ENCODE results near the gene FGFR3. TPM values are rescaled to one million over a fixed set of nuclear protein-coding genes. Genes with fewer than 3 reads are reported as not detected.
A peak's percentile ranks its signal among the peaks of the same experiment; 100 is the strongest.

Gene FGFR3
- not detected for total RNA-seq

DNA sequence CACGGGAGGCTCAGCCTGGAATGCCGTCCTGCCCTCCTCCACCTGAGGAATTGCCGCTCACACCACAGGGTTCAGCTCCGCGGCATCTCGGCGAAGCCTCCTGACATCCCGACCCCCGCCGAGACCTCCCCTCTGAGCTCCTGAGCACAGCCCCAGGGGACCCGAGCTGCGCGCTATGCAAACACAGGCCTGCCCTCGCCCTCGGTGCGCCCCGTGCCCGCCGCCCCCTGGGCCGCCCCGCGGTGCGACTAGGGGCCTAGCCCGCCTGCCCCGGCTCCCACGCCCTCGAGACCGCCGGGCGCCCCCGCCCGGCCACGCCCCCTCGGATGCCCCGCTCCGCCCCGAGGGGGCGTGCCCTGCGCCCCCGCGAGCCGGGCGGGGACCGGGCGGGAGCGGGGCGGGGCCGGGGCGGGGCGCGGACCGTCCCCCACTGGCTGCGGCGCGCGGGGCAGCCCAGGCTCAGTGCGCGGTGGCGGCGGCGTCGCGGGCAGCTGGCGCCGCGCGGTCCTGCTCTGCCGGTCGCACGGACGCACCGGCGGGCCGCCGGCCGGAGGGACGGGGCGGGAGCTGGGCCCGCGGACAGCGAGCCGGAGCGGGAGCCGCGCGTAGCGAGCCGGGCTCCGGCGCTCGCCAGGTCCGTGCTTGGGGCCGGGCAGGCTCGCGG is at the start of gene FGFR3:
TSS of gene FGFR3 (plus strand) at position 462 of the 664 bp plus-strand sequence. CDS start 642 bp downstream, outside the sequence.
- H3K36me3 Mint-ChIP-seq, result no peaks in the 10 kb centered on the region
- no peaks in the 10 kb centered on the region for H3K4me1 Mint-ChIP-seq
- no peaks in the 10 kb centered on the region for H3K9me3 Mint-ChIP-seq
- DNase-seq, result peak; percentile 59
- H3K27me3 Mint-ChIP-seq, result peaks cover 20% of the 10 kb centered on the region
- no peak within 1 kb of the TSS for H3K4me3 Mint-ChIP-seq
- no peak within 1 kb of the TSS for H3K27ac Mint-ChIP-seq

DNA sequence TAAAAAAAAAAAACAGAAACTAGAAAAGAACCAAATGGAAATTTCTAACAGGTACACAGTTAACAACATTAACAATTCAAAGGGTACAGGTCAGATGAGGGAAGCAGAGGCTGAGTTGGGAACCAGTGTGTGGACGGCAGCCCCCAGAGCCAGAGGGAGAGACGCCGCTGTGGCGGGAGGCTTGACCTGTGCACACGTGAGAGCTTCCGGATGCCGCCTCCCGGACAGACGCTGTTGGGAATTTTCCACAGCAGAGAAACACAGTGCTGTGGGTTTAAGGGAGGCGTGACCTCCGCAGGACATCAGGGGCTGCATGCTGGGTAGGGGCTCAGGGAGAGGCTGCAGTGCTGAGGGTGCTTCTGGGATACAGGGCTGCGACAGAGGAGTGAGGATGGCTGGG is 49.5 kb upstream of the FGFR3 start:
- Mint-ChIP-seq H3K27ac (no peak overlapping the region), H3K36me3 (peaks cover 24% of the 10 kb centered on the region), H3K4me3 (no peak overlapping the region)

DNA sequence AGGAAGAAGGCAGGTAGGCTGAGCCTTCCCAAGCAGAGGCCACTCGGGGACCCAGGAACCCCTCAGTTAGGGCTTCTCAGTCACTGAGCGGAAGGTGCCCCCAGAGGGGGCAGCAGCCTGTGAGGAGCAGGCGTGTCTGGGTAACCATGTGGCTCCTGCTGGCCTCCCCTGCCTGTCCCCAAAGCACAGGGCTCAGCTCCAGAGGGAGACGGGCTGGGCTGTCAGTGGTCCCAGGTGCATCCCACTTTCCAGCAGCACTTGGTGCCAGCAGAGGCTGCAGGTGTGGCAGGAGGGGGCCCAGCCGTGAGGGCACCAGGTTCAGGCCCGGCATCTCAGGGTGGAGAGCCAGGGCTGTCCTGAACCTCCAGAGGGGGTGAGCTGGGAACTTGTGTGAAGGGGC is 49.1 kb upstream of the FGFR3 start:
- no peaks in the 10 kb centered on the region for H3K9me3 Mint-ChIP-seq
- H3K27ac Mint-ChIP-seq, result no peak overlapping the region
- DNase-seq, result no peak
- H3K4me3 Mint-ChIP-seq, result no peak overlapping the region
- no peaks in the 10 kb centered on the region for H3K27me3 Mint-ChIP-seq
- H3K36me3 Mint-ChIP-seq, result peaks cover 20% of the 10 kb centered on the region
- H3K4me1 Mint-ChIP-seq, result no peaks in the 10 kb centered on the region

More for the DNA sequence above, 49.5 kb upstream of the FGFR3 start:
- Mint-ChIP-seq H3K27me3 (no peaks in the 10 kb centered on the region), H3K4me1 (no peaks in the 10 kb centered on the region), H3K9me3 (peaks cover 4% of the 10 kb centered on the region)
- DNase-seq, result no peak

DNA sequence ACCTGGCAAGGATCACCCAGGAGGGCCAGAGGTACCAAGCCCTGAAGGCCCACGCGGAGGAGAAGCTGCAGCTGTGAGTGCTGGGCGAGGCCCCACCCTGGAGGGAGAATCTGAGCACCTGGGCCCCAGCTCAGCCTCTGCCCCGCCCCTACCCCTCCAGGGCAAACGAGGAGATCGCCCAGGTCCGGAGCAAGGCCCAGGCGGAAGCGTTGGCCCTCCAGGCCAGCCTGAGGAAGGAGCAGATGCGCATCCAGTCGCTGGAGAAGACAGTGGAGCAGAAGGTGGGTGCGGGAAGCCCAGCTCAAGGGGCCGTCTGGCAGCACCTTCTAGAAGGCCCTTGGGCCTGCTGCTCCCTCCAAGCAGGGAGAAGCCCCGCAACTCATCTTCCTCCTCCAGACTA is 48.5 kb upstream of the FGFR3 start:
- Mint-ChIP-seq H3K9me3 (no peaks in the 10 kb centered on the region), H3K27me3 (no peaks in the 10 kb centered on the region), H3K36me3 (peaks cover 15% of the 10 kb centered on the region), H3K4me3 (no peak overlapping the region), H3K4me1 (no peaks in the 10 kb centered on the region), H3K27ac (no peak overlapping the region)
- DNase-seq, result no peak

DNA sequence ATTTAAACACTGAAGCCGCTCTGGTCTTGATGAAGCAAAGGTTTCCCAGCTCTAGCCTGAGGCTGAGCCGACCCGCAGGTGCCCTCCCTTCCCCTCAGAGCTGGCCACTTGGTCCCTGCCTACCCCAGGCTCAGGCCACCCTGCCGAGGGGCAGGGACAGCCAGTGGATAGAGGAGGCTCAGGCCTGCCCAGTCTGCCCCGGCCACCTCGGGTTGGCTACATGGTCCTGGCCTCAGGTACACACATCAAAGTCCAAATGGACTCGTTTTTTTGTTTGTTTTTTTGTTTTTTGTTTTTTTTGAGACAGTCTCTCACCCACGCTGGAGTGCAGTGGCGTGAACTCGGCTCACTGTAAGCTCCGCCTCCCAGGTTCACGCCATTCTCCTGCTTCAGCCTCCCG is 47.9 kb upstream of the FGFR3 start:
- Mint-ChIP-seq H3K36me3 (peaks cover 15% of the 10 kb centered on the region), H3K4me3 (no peak overlapping the region), H3K27me3 (no peaks in the 10 kb centered on the region), H3K27ac (no peak overlapping the region), H3K4me1 (no peaks in the 10 kb centered on the region), H3K9me3 (no peaks in the 10 kb centered on the region)
- DNase-seq, result no peak

DNA sequence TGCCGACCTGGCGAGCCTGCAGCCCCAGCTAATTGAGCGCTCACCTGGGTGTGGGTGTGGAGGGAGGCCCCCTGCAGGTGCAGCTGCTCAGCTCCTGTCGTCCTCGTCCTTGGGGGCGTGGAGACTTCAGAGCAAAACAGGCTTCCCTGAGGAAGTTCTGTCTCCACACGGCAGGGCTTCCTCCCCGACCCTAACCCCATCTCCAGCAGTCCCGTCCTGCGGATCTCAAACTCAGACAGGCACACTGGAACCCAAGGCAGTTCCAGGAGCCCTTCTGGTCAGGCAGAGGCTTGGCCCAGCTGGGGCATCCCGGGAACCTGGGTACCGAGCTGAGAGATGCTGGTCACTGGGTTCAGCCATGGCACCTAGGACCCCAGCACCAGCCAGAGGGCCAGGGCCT is 47.4 kb upstream of the FGFR3 start:
- Mint-ChIP-seq H3K4me1 (no peaks in the 10 kb centered on the region), H3K9me3 (no peaks in the 10 kb centered on the region), H3K27ac (no peak overlapping the region), H3K36me3 (peaks cover 13% of the 10 kb centered on the region), H3K4me3 (no peak overlapping the region), H3K27me3 (no peaks in the 10 kb centered on the region)
- no peak for DNase-seq

DNA sequence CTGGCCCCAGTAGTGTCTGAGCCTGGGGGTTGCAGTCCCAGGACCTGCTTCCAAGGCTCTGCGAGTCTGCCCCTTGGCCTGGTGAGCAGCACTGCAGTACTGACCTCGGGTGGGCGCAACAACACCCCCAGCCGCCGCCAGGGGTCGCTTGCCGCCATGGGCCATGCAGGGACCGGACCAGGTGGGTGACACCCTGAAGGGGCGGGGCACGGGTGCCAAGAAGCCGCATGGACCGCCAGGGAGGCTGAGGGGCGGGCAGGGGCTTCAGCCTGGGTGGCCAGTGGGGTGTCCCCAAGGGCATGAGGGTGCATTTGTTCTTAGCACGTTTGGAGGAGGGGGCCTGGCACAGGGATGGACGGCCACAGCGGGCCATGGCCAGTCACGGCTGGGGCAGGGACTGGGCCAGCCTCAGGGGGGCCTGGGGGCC is 46.8 kb upstream of the FGFR3 start:
- Mint-ChIP-seq H3K9me3 (no peaks in the 10 kb centered on the region), H3K36me3 (peaks cover 10% of the 10 kb centered on the region), H3K4me3 (no peak overlapping the region), H3K27me3 (no peaks in the 10 kb centered on the region), H3K4me1 (no peaks in the 10 kb centered on the region), H3K27ac (no peak overlapping the region)
- DNase-seq, result peak; percentile 90

DNA sequence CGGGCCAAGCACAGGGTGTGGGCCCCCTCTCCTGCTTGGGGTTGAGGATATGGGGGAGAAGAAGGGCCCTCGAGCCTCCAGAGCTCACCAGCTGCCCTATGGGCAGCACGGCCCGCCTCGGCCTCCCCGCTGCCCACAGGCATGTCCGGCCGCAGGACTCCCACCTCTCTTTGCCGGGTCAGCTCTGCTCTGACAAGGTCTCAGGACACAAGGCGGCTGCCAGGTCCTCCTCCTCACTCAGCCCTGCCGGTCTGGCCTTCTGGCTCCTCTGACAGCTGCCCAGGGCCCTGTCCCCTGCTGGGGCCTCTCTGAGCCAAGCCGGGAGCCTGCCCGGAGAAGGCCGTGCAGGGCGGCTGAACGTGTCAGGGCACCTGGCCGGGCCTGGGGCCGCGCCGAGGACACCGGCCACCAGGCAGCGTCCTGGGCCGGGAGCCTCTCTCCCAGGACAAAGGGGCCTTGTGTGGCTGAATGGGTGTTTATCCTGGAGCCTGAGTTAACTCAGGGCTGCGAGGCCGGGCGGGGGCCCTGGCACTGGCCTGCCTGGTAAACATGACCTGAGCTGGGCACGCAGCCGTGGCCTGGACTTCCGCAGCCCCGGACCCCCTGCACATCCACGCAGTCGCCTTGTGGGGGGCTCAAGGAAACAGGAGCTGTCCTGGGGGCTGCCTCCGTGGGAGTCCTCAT is 46.0 kb upstream of the FGFR3 start:
- Mint-ChIP-seq H3K27ac (no peak overlapping the region), H3K9me3 (no peaks in the 10 kb centered on the region), H3K27me3 (no peaks in the 10 kb centered on the region), H3K4me3 (no peak overlapping the region), H3K36me3 (peaks cover 5% of the 10 kb centered on the region), H3K4me1 (no peaks in the 10 kb centered on the region)
- no peak for DNase-seq

DNA sequence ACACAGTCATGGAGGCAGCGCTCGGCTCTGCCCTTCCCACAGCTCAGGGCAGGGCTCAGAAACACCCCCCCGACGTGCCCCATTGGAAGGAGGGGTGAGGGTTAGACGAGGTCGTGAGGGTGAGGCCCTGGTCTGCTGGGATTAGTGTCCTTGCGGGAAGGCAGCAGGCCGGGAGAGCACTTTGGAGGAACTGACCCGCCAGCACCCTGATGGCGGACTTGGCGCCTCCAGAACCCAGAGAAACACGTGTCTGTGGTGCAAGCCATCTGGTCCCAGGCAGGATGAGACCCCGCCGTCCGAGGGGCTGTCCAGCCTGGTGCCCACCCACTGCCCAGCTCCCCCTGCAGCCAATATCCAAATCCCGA is 45.5 kb upstream of the FGFR3 start:
- DNase-seq, result no peak
- no peak overlapping the region for H3K4me3 Mint-ChIP-seq
- no peak overlapping the region for H3K27ac Mint-ChIP-seq
- H3K27me3 Mint-ChIP-seq, result no peaks in the 10 kb centered on the region
- no peaks in the 10 kb centered on the region for H3K4me1 Mint-ChIP-seq
- H3K36me3 Mint-ChIP-seq, result peaks cover 5% of the 10 kb centered on the region
- H3K9me3 Mint-ChIP-seq, result no peaks in the 10 kb centered on the region

DNA sequence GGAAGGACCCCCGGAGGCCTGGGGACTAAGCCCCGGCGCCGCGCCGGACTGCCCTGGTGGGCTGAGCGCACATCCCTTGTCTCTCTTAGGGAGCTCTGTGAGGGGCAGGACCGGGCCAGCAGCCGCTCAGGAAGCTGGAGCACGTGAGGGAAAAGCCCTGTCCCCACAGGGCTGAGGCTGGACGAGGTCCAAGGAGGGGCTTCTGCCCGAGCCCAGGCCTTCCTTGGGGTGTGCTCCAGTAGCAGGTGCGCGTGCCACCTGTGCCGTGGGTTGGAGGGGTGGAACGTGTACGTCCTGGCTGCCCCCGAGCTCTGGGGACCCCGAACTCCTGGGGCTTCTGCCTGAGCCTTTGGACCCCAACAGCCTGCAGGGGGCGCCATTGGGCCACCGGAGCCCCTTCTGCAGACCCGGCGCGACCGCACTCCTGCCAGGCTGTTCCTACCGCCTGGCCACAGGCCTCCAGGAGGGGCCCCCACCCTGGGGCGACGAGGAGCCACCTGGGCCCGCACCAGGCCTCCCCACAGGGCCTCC is 44.6 kb upstream of the FGFR3 start:
- H3K4me3 Mint-ChIP-seq, result no peak overlapping the region
- no peak overlapping the region for H3K27ac Mint-ChIP-seq
- peaks cover 4% of the 10 kb centered on the region for H3K36me3 Mint-ChIP-seq

DNA sequence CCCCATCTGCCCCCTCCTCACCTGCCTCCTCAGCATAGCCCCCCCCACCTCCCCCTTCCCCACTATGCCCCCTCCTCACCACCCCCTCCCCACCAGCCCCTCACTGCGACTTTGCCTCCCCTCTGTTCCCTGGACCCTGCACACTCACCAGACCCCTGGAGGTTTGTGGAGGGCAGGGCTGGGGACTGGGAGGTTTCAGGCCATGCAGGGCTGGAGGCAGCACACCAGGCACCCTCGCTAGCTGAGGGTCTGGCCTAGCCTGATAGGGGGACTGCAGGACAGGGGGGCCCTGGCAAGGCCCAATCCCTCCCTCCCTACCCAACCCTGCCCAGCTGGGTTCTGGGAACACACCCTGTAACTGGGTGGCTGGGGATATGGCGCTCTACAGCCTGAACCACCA is 43.7 kb upstream of the FGFR3 start:
- peaks cover 2% of the 10 kb centered on the region for H3K36me3 Mint-ChIP-seq
- H3K9me3 Mint-ChIP-seq, result no peaks in the 10 kb centered on the region
- no peaks in the 10 kb centered on the region for H3K4me1 Mint-ChIP-seq
- no peaks in the 10 kb centered on the region for H3K27me3 Mint-ChIP-seq
- DNase-seq, result no peak
- H3K4me3 Mint-ChIP-seq, result no peak overlapping the region
- H3K27ac Mint-ChIP-seq, result no peak overlapping the region

More for the DNA sequence above, 44.6 kb upstream of the FGFR3 start:
- Mint-ChIP-seq H3K27me3 (no peaks in the 10 kb centered on the region), H3K4me1 (no peaks in the 10 kb centered on the region), H3K9me3 (no peaks in the 10 kb centered on the region)
- DNase-seq, result peak; percentile 90

DNA sequence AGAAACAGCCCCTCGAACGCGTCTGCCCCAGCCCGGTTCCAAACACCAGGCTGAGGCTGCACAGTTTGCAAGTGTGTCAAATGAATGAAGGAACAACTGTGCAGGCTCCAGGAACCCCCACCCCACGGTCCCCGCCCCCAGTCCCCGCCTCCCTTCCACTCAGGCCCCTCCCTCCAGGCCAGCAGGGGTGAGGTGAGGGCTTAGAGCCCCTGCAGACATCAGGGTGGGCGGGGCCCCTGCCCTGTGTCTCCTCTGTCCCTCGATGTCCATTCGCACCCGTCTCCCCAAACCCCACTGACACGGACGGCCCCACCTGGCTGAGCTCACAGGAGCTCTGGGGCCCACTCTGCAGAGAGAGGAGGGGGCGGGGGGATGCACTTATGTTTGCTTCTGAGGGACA is 43.3 kb upstream of the FGFR3 start:
- H3K27me3 Mint-ChIP-seq, result no peaks in the 10 kb centered on the region
- H3K36me3 Mint-ChIP-seq, result peaks cover 1% of the 10 kb centered on the region
- H3K4me3 Mint-ChIP-seq, result no peak overlapping the region
- H3K27ac Mint-ChIP-seq, result no peak overlapping the region
- no peaks in the 10 kb centered on the region for H3K9me3 Mint-ChIP-seq
- no peaks in the 10 kb centered on the region for H3K4me1 Mint-ChIP-seq
- DNase-seq, result no peak

DNA sequence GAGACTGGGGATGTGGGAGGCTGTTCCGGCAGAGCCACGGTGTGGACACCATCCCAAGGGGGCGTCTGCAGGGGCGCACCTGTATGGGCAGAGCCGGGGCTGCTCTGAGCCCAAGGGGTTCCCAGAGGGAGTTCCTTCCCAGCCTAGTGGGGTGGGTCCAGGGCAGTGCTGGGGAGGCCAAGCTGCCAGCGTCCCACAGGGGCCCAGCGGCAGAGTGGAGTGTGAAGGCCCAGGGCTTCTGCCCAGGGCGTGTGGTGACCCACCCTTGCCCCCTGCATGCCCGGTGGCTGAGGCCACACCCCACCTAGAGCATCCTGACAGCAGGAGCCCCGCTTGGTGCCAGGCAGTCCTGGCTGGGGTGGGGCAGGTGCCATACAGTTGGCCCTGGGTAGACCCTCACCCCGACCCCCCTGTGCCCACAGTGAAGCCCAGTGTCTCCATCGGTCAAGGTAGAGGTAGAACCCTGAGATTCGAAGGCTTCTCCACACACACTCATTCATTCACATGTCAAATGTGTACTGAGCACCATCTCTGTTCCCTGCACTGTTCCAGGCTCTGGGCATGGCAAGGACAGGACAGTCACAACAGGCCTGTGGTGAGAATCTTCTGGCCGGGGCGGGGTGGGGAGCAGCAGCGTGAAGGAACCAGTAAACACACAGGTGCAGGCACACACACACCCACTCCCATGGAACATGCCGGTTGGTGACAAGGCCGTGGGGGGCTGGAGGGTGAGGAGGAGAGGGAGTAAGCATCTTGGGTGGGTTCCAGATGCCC is 42.5 kb upstream of the FGFR3 start:
- H3K9me3 Mint-ChIP-seq, result no peaks in the 10 kb centered on the region
- no peaks in the 10 kb centered on the region for H3K27me3 Mint-ChIP-seq
- no peak overlapping the region for H3K4me3 Mint-ChIP-seq
- no peak for DNase-seq
- no peak overlapping the region for H3K27ac Mint-ChIP-seq
- H3K4me1 Mint-ChIP-seq, result no peaks in the 10 kb centered on the region
- H3K36me3 Mint-ChIP-seq, result no peaks in the 10 kb centered on the region

DNA sequence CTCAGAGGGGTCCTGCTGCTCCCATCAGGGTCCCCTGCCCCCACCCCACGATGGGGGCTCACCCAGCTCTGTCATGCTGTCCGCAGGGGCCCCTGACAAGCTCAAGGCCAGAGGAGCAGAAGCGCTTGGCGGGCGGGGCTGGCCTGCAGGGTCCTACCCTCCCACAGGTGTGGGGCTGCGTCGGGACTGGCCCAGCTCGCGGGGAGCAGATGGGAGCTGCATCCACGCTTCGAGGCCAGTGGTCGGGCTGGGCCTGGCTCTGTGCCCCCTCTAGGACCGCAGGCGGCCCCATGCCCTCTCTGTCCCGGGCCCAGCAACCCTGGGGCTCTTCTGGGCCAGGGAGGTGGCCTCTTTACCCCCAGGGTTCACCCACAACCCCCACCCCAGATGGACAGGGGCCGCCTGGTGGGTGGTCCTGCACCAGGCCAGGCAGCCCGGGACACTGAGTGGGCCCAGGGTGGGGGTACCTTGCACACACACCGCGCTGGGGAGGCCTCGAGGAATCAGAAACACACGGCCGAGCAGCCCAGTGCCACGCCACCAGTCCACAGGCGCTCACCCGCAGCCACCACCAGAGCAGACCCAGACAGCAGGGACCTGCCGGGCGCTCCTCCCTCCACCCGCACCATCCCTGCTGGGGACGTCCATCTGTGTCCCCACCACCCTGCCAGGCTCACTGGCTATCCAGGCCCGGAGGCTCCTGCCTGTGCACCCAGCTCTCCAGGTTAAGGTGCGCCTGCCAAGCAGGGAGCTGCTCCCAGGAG is 41.8 kb upstream of the FGFR3 start:
- no peaks in the 10 kb centered on the region for H3K36me3 Mint-ChIP-seq
- H3K27ac Mint-ChIP-seq, result no peak overlapping the region
- H3K4me1 Mint-ChIP-seq, result no peaks in the 10 kb centered on the region
- H3K9me3 Mint-ChIP-seq, result no peaks in the 10 kb centered on the region
- no peak for DNase-seq
- no peak overlapping the region for H3K4me3 Mint-ChIP-seq
- H3K27me3 Mint-ChIP-seq, result no peaks in the 10 kb centered on the region

DNA sequence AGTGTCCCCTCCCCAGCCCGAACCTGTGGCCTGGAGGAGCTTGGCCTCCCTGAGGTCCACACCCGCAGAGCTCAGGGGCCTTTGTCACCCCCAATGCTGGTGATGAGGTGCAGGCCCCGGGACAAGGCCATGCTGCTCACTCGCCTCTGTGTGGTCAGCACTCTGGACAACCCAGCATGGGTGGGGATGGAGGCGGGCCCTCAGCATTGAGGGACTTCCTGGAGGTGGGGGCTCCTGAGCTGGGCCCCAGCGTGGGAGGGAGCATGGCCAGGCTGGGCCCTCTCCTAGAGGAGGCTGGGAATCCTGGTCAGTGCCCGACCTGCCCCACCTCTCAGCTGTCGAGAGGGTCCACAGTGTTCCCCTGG is 41.2 kb upstream of the FGFR3 start:
- no peaks in the 10 kb centered on the region for H3K9me3 Mint-ChIP-seq
- no peaks in the 10 kb centered on the region for H3K36me3 Mint-ChIP-seq
- no peaks in the 10 kb centered on the region for H3K27me3 Mint-ChIP-seq
- no peak overlapping the region for H3K4me3 Mint-ChIP-seq
- no peak overlapping the region for H3K27ac Mint-ChIP-seq
- H3K4me1 Mint-ChIP-seq, result no peaks in the 10 kb centered on the region
- no peak for DNase-seq
